ENCODE results near the gene PSAPL1.

- TF ChIP-seq POLR2AphosphoS5 (IDR thresholded peaks at IDR 0.05; ENCODE audit: borderline replicate concordance, low read depth, low read length) (no peak), EZH2 (IDR thresholded peaks at IDR 0.05) (no peak)
Measured at GRCh38 chr4:7398104-7398423, 36.7 kb downstream of the PSAPL1 start.
